Erythroblast (primary cell): Measurements from ENCODE around the gene TMPO.

ENCODE experiments used
- GATA1 ChIP-seq: IDR thresholded peaks from 2 replicates; pipeline ENCODE4 v1.6.1; 2011; ENCODE audit warnings: low read depth, mild to moderate bottlenecking, control low read depth, low read length, moderate library complexity
- POLR2A ChIP-seq: IDR thresholded peaks from 2 replicates; pipeline ENCODE4 v1.6.1; 2011; ENCODE audit warnings: mild to moderate bottlenecking, low read length

- no peak for TF ChIP-seq POLR2A
- TF ChIP-seq GATA1: no peak
Measured at GRCh38 chr12:98578821-98579220, 63.4 kb downstream of the TMPO start.
